GM12864 (cell line): ENCODE data around the gene RGSL1.
"Not testable (repeated sequence)": the region's sequence is repeated elsewhere in the genome, so short reads cannot be mapped to it uniquely, and the experiment has no call there.

ENCODE experiments used
- DNase-seq: peaks from one replicate; pipeline ENCODE4 v3.0.0-alpha.2; 2011; ENCODE audit warnings: low read depth
- H3K4me3 ChIP-seq: 2 replicates; pipeline ENCODE4 v1.5.1; 2011; ENCODE audit warnings: mild to moderate bottlenecking, low read depth, low read length, control low read depth
- TF ChIP-seq, protein P1 (sequence below): IDR thresholded peaks from 2 replicates; pipeline ENCODE4 v1.5.1; 2011; ENCODE audit warnings: low read depth, mild to moderate bottlenecking, moderate library complexity, low read length, control low read depth, inconsistent platforms; ENCODE audit errors: missing control alignments

Gene RGSL1

GRCh38 chr1:182446033-182446669 is 3.8 kb upstream of the RGSL1 start:
- no peak overlapping the region for H3K4me3 ChIP-seq
- peak; percentile 16 for DNase-seq
- TF ChIP-seq, protein P1, sequence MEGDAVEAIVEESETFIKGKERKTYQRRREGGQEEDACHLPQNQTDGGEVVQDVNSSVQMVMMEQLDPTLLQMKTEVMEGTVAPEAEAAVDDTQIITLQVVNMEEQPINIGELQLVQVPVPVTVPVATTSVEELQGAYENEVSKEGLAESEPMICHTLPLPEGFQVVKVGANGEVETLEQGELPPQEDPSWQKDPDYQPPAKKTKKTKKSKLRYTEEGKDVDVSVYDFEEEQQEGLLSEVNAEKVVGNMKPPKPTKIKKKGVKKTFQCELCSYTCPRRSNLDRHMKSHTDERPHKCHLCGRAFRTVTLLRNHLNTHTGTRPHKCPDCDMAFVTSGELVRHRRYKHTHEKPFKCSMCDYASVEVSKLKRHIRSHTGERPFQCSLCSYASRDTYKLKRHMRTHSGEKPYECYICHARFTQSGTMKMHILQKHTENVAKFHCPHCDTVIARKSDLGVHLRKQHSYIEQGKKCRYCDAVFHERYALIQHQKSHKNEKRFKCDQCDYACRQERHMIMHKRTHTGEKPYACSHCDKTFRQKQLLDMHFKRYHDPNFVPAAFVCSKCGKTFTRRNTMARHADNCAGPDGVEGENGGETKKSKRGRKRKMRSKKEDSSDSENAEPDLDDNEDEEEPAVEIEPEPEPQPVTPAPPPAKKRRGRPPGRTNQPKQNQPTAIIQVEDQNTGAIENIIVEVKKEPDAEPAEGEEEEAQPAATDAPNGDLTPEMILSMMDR, result peak; percentile 70

DNA sequence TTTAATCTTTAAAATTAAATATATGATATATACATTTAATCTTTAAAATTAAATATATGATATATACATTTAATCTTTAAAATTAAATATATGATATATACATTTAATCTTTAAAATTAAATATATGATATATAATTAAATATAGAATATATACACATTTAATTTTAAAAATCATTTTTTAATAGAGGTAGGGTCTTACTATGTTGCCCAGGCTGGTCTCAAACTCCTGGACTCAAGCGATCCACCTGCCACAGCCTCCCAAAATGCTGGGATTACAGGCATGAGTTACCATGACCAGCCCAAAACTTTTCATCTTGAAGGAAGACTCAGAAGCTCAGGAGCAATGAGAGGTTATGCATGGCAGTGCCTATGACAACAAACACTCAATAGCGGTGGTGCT is 2.8 kb upstream of the RGSL1 start:
- DNase-seq, H3K4me3 ChIP-seq: not testable (repeated sequence)

GRCh38 chr1:182447660-182448059 is 2.3 kb upstream of the RGSL1 start:
- H3K4me3 ChIP-seq, result no peak overlapping the region
- TF ChIP-seq, protein P1, result no peak
- no peak for DNase-seq

- H3K4me3 ChIP-seq, result no peak overlapping the region
- TF ChIP-seq, protein P1, result no peak
- no peak for DNase-seq
Measured at GRCh38 chr1:182453631-182454030, 3.7 kb downstream of the RGSL1 start.

DNA sequence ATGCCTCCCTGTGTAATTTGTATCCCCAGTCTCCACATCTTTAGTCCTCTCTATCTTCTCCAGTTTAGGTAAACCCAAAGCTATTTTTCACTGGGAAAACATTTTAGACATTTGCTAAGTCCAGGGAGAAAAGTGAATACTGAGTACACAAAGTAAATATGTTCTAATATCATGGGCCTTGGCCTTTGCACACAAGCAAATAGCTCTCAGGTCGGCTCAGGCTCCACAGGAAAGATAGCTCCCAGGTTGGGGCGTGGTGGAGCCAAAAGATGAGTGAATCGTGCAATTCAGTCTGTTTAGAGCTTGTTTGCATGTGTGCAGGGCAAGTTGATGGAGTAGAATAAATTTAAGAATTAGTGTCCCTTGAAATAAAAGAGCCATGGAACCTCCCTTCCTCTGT is 7.9 kb downstream of the RGSL1 start:
- no peak overlapping the region for H3K4me3 ChIP-seq
- TF ChIP-seq, protein P1, result no peak
- DNase-seq, result no peak

- TF ChIP-seq, protein P1, result no peak
- DNase-seq, result no peak
- no peak overlapping the region for H3K4me3 ChIP-seq
Measured at GRCh38 chr1:182459949-182460348, 10.0 kb downstream of the RGSL1 start.

DNA sequence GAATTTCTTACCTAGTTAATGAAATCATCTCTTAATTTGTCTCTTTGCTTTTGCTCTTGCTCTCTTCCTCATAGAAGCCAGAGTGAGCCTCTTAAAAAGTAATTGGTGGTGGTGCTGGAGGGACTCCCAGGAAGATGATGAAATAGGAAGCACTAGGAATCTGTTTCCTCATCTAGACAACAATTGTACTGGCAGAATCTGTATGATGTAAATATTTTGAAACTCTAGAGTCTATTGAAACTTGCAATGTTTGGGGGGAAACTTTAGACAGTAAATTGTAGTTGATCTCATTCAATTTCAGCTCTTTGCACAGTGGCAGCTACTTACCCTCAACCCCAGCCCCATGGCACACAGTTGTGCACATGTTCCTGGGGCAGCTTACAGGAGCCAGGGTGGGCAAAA is 10.6 kb downstream of the RGSL1 start:
- no peak for DNase-seq
- no peak overlapping the region for H3K4me3 ChIP-seq
- TF ChIP-seq, protein P1, result no peak
